ENCODE data around the gene CCT3. TPM values are rescaled to one million over a fixed set of nuclear protein-coding genes. Genes with fewer than 3 reads are reported as not detected.

The CCT3 gene
- total RNA-seq, 1 donor from 2014 or later, result 193 TPM

- Mint-ChIP-seq H3K9me3 (ENCODE audit: unreplicated experiment) (no peaks in the 10 kb centered on the region), H3K27me3 (ENCODE audit: unreplicated experiment) (peaks cover 4% of the 10 kb centered on the region), H3K4me3 (ENCODE audit: unreplicated experiment) (no peak overlapping the region), H3K4me1 (ENCODE audit: unreplicated experiment) (no peaks in the 10 kb centered on the region), H3K27ac (ENCODE audit: unreplicated experiment) (no peak overlapping the region), H3K36me3 (ENCODE audit: unreplicated experiment) (no peaks in the 10 kb centered on the region)
- no peak for DNase-seq (ENCODE audit: extremely low spot score, unreplicated experiment)
- TF ChIP-seq CTCF (IDR thresholded peaks at IDR 0.05), result no peak
These were observed 41.5 kb upstream of the CCT3 start for GRCh38 chr1:156379420-156380165.

GRCh38 chr1:156378557-156378956 is 40.5 kb upstream of the CCT3 start:
- H3K27ac Mint-ChIP-seq (ENCODE audit: unreplicated experiment), result no peak overlapping the region
- no peak overlapping the region for H3K4me3 Mint-ChIP-seq (ENCODE audit: unreplicated experiment)
- no peaks in the 10 kb centered on the region for H3K4me1 Mint-ChIP-seq (ENCODE audit: unreplicated experiment)
- no peaks in the 10 kb centered on the region for H3K9me3 Mint-ChIP-seq (ENCODE audit: unreplicated experiment)
- no peak for DNase-seq (ENCODE audit: extremely low spot score, unreplicated experiment)
- H3K27me3 Mint-ChIP-seq (ENCODE audit: unreplicated experiment), result peaks cover 4% of the 10 kb centered on the region
- TF ChIP-seq CTCF (IDR thresholded peaks at IDR 0.05), result no peak
- no peaks in the 10 kb centered on the region for H3K36me3 Mint-ChIP-seq (ENCODE audit: unreplicated experiment)

GRCh38 chr1:156376958-156377919 is 39.1 kb upstream of the CCT3 start:
- no peak for DNase-seq (ENCODE audit: extremely low spot score, unreplicated experiment)
- Mint-ChIP-seq H3K27me3 (ENCODE audit: unreplicated experiment) (peaks cover 14% of the 10 kb centered on the region), H3K27ac (ENCODE audit: unreplicated experiment) (no peak overlapping the region), H3K4me3 (ENCODE audit: unreplicated experiment) (no peak overlapping the region), H3K9me3 (ENCODE audit: unreplicated experiment) (no peaks in the 10 kb centered on the region), H3K4me1 (ENCODE audit: unreplicated experiment) (no peaks in the 10 kb centered on the region), H3K36me3 (ENCODE audit: unreplicated experiment) (no peaks in the 10 kb centered on the region)
- TF ChIP-seq CTCF (IDR thresholded peaks at IDR 0.05), result no peak

- no peak overlapping the region for H3K4me3 Mint-ChIP-seq (ENCODE audit: unreplicated experiment)
- H3K27ac Mint-ChIP-seq (ENCODE audit: unreplicated experiment), result no peak overlapping the region
- H3K4me1 Mint-ChIP-seq (ENCODE audit: unreplicated experiment), result no peaks in the 10 kb centered on the region
- no peak for DNase-seq (ENCODE audit: extremely low spot score, unreplicated experiment)
- no peak for TF ChIP-seq CTCF (IDR thresholded peaks at IDR 0.05)
- peaks cover 18% of the 10 kb centered on the region for H3K27me3 Mint-ChIP-seq (ENCODE audit: unreplicated experiment)
- no peaks in the 10 kb centered on the region for H3K9me3 Mint-ChIP-seq (ENCODE audit: unreplicated experiment)
- H3K36me3 Mint-ChIP-seq (ENCODE audit: unreplicated experiment), result no peaks in the 10 kb centered on the region
These were observed 38.1 kb upstream of the CCT3 start for GRCh38 chr1:156376146-156376545.

GRCh38 chr1:156373546-156373945 is 35.5 kb upstream of the CCT3 start:
- Mint-ChIP-seq H3K36me3 (ENCODE audit: unreplicated experiment) (no peaks in the 10 kb centered on the region), H3K27me3 (ENCODE audit: unreplicated experiment) (peaks cover 28% of the 10 kb centered on the region), H3K4me3 (ENCODE audit: unreplicated experiment) (no peak overlapping the region), H3K9me3 (ENCODE audit: unreplicated experiment) (no peaks in the 10 kb centered on the region), H3K4me1 (ENCODE audit: unreplicated experiment) (peaks cover 6% of the 10 kb centered on the region), H3K27ac (ENCODE audit: unreplicated experiment) (no peak overlapping the region)
- DNase-seq (ENCODE audit: extremely low spot score, unreplicated experiment), result no peak
- no peak for TF ChIP-seq CTCF (IDR thresholded peaks at IDR 0.05)

Measured in osteocyte (in vitro differentiated cells).